ENCODE measurements around the gene FAM184B.

The FAM184B gene

DNA sequence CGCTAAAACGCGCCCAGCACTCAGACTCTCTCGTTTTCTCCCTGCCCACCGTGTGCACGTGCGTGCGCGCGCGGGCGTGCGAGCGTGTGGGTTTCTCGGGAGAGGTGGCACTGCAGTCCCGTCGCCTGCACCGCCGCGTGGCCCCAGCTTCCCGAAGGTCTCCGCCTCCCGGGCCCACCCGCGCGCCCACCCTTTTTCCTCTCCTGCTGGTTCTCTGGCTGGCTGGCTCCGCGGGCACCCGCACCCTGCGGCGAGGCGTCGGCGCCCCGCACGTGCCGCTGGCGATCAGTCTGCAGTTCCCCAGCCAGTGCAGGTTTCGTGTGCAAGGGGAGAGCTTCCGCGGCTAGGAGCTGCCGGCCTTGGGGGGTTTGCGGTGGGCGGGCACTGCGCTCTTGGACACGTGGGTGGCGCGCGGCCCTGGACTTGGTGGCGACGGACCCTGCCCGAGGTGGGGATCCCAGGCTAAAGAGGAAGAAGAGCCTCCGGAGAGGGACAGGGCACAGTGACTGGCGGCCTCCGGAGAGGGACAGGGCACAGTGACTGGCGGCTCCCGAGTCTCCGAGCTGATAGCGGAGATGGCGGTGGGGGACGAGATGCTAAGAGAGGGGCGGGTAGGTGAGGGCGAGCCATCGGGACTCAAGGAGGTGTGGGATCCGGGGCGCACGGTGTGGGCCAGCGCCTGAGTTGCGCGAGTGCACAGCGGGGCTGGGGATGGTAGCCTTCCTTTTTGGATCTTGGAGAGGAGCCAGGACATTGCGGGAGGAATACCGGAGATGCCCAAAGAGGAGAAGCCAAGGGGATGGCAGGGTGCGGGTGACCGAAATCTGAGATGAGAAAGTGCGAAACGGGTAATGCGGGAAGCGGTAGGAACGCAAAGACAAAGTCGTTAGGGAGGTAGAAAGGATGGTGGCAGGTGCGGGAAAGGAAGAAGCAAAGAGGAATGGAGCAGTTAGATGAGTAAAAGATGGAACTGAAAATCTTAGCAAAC, at the start of gene FAM184B:
FAM184B (minus strand) TSS at position 322 of the 988 bp plus-strand sequence. CDS start 322 bp downstream, outside the sequence.
- TF ChIP-seq, protein P1, sequence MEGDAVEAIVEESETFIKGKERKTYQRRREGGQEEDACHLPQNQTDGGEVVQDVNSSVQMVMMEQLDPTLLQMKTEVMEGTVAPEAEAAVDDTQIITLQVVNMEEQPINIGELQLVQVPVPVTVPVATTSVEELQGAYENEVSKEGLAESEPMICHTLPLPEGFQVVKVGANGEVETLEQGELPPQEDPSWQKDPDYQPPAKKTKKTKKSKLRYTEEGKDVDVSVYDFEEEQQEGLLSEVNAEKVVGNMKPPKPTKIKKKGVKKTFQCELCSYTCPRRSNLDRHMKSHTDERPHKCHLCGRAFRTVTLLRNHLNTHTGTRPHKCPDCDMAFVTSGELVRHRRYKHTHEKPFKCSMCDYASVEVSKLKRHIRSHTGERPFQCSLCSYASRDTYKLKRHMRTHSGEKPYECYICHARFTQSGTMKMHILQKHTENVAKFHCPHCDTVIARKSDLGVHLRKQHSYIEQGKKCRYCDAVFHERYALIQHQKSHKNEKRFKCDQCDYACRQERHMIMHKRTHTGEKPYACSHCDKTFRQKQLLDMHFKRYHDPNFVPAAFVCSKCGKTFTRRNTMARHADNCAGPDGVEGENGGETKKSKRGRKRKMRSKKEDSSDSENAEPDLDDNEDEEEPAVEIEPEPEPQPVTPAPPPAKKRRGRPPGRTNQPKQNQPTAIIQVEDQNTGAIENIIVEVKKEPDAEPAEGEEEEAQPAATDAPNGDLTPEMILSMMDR (IDR thresholded peaks at IDR 0.05; ENCODE audit: insufficient read depth, low read depth, low read length, missing control alignments), result no peak
- no peak within 1 kb of the TSS for H3K4me3 ChIP-seq (ENCODE audit: low read depth, low read length)
- DNase-seq (ENCODE audit: low read depth), result no peak

DNA sequence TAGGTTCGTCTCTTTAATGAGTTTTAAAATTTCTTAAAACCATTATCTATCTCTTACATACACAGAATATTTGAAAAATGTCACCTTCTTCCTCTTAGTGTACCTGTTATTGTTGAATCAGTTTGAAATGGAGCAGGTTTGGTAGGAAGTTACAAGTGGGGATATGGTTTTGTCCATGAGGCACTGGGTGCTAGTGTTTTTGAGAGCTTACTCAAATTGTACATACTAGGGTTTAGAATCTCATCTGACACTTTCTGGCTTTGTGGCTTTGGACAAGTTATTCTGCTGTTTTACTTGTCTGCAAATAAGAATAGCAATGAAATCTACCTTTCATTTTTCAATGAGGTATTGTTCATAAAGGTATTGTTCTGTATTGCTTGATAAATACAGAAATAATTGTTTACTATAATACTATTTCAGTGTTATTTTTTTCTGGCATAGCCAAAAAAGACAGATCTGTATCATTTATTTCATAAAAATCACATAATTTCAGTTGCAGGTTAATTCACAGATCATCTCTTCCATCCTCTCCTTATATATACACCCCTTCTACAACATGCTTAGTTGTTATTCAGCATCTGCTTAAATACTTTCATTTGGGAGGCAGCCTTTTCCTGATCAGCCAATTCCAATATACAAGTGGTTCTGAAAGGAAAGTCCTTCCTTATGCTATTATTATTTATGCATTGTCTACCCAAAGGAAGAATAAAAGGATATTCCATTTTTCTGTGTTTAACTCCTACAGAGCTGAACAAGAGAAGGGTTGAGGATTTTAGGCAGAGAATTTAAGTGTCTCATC, 42.6 kb upstream of the FAM184B start:
- TF ChIP-seq, protein P1 (IDR thresholded peaks at IDR 0.05; ENCODE audit: insufficient read depth, low read depth, low read length, missing control alignments), result no peak
- no peak for DNase-seq (ENCODE audit: low read depth)
- no peak overlapping the region for H3K4me3 ChIP-seq (ENCODE audit: low read depth, low read length)

DNA sequence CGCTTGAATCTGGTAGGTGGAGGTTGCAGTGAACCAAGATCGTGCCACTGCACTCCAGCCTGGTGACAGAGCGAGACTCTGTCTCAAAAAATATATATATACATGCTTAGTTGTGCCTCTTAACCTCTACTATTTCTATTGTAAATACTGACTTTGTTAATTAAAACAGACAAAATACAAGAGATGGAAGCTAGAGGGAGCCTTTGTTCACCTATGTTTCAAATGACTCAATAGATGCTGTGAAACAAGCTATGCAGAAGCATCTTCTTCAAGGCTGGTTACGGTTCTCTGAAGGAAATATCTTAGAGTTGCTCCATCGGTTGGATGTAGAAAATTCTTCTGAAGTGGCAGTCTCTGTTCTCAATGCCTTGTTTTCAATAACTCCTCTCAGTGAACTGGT, 35.6 kb upstream of the FAM184B start:
- peak; percentile 62 for DNase-seq (ENCODE audit: low read depth)
- TF ChIP-seq, protein P1 (IDR thresholded peaks at IDR 0.05; ENCODE audit: insufficient read depth, low read depth, low read length, missing control alignments), result peak; percentile 51
- no peak overlapping the region for H3K4me3 ChIP-seq (ENCODE audit: low read depth, low read length)

DNA sequence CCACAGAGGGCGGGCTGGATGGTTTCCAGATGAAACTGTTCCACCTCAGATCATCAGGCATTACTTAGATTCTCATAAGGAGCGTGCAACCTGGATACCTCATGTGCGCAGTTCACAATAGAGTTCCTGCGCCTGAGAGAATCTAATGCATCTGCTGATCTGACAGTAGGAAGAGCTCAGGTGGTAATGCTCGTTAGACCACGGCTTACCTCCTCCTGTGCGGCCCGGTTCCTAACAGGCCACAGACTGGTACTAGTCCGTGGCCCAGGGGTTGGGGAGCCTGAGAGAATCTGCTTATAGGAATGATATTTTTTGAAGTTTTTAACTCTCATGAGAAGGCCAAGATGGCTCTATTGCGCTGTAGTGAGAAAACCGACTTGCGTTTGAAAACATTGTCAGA, 34.7 kb upstream of the FAM184B start:
- TF ChIP-seq, protein P1 (IDR thresholded peaks at IDR 0.05; ENCODE audit: insufficient read depth, low read depth, low read length, missing control alignments), result no peak
- DNase-seq (ENCODE audit: low read depth), result no peak
- H3K4me3 ChIP-seq (ENCODE audit: low read depth, low read length), result no peak overlapping the region

DNA sequence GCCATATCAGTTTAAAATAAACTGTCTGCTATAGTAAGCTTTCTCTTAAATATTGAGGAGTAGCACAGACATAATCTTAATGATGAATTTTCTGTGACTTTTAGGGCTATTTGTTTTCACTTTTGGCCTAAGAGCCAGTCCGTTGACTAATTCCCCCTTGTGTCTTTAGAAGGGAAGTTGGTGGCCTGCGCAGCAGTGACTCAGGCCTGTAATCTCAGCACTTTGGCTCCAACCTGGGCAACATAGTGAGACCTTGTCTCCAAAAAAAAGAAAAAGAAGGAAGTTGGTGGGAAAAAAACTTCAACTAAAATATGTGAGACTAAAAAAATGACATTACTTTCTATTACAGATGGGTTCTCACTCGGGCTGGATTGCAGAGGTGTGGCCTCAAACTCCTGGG, 32.7 kb upstream of the FAM184B start:
- H3K4me3 ChIP-seq (ENCODE audit: low read depth, low read length), result no peak overlapping the region
- DNase-seq (ENCODE audit: low read depth), result no peak
- TF ChIP-seq, protein P1 (IDR thresholded peaks at IDR 0.05; ENCODE audit: insufficient read depth, low read depth, low read length, missing control alignments), result no peak

DNA sequence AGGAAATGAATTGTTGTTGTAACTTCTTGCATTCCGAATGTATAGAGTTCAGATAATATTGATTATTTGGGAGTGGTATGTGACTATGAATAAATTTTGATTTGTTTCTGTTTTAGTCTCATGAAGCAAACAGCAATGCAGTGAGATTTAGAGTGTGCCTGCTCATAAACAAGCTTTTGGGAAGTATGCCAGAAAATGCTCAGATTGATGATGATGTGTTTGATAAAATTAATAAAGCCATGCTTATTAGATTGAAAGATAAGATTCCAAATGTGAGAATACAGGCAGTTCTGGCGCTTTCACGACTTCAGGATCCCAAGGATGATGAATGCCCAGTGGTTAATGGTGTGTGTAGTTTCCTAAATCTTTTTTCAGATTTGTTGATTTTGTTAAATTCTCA, 31.4 kb upstream of the FAM184B start:
- H3K4me3 ChIP-seq (ENCODE audit: low read depth, low read length), result peak overlapping the region; percentile 73
- TF ChIP-seq, protein P1 (IDR thresholded peaks at IDR 0.05; ENCODE audit: insufficient read depth, low read depth, low read length, missing control alignments), result no peak
- DNase-seq (ENCODE audit: low read depth), result no peak
